PFSK-1 (cell line): ENCODE data around the gene PTS.

Experiments
- FOXP2 ChIP-seq: optimal IDR thresholded peaks from 2 replicates; pipeline ENCODE3; 2011; ENCODE audit warnings: borderline replicate concordance, control low read depth, inconsistent platforms; ENCODE audit not compliant: insufficient read depth; ENCODE audit errors: extremely low read length, extremely low read depth
- POLR2AphosphoS5 ChIP-seq: IDR thresholded peaks from 2 replicates; pipeline ENCODE4 v1.6.1; 2012; ENCODE audit warnings: low read depth, mild to moderate bottlenecking, control low read depth, low read length, moderate library complexity
- SIN3A ChIP-seq: IDR thresholded peaks from 2 replicates; pipeline ENCODE4 v1.6.1; 2012; ENCODE audit warnings: mild to moderate bottlenecking, low read length, moderate library complexity, borderline replicate concordance; ENCODE audit not compliant: insufficient read depth
- TAF1 ChIP-seq: IDR thresholded peaks from 2 replicates; pipeline ENCODE4 v1.6.1; 2012; ENCODE audit warnings: low read length, control low read depth, borderline replicate concordance; ENCODE audit not compliant: insufficient read depth
- TF ChIP-seq, protein P1 (sequence below), 2 experiments: IDR thresholded peaks; 2 replicates each; pipeline versions ENCODE4 v1.6.1 to v1.8.0; 2011 to 2012; ENCODE audit warnings: low read depth in 2 of 2, low read length in 2 of 2, control low read depth in 1 of 2, inconsistent platforms in 1 of 2, mild to moderate bottlenecking in 1 of 2, moderate library complexity in 1 of 2; ENCODE audit not compliant: insufficient read depth in 1 of 2

PTS gene

DNA sequence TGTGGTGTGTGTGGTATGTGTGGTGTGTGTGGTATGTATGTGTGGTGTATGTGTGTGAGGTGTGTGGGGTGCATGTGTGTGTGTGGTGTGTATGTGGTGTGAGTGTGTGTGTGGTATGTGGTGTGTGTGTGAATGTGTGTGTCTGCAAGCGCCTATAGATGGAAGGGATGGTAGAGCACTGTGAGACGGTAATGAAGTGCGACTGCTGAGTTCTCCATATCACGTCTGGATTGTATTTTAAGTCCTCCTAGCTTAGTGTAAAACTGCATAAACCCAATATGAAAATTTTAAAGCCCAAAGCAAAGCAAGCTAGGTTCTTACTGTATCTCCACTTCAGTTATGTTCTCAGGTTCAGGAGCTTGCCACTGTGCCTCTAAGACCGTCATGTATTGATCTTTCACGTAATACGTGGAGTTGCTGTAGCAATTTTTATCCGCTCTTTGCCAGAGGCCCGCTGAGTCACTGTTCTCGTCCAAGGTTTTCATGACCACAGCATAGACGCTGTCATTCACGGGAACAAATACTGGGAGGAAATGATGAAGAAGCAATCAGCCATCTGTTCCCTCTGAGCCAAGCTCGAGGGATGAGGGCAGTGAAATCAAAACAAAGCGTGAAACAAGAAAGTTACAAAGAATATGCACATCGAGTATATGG, 29.0 kb downstream of the PTS start:
- TF ChIP-seq POLR2AphosphoS5, result no peak
- no peak for TF ChIP-seq SIN3A
- TF ChIP-seq, protein P1, sequence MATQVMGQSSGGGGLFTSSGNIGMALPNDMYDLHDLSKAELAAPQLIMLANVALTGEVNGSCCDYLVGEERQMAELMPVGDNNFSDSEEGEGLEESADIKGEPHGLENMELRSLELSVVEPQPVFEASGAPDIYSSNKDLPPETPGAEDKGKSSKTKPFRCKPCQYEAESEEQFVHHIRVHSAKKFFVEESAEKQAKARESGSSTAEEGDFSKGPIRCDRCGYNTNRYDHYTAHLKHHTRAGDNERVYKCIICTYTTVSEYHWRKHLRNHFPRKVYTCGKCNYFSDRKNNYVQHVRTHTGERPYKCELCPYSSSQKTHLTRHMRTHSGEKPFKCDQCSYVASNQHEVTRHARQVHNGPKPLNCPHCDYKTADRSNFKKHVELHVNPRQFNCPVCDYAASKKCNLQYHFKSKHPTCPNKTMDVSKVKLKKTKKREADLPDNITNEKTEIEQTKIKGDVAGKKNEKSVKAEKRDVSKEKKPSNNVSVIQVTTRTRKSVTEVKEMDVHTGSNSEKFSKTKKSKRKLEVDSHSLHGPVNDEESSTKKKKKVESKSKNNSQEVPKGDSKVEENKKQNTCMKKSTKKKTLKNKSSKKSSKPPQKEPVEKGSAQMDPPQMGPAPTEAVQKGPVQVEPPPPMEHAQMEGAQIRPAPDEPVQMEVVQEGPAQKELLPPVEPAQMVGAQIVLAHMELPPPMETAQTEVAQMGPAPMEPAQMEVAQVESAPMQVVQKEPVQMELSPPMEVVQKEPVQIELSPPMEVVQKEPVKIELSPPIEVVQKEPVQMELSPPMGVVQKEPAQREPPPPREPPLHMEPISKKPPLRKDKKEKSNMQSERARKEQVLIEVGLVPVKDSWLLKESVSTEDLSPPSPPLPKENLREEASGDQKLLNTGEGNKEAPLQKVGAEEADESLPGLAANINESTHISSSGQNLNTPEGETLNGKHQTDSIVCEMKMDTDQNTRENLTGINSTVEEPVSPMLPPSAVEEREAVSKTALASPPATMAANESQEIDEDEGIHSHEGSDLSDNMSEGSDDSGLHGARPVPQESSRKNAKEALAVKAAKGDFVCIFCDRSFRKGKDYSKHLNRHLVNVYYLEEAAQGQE (IDR thresholded peaks at IDR 0.05; ENCODE audit: insufficient read depth in 1 of 2, low read depth in 2 of 2, low read length in 2 of 2), result no peak
- TF ChIP-seq FOXP2, result no peak
- no peak for TF ChIP-seq TAF1

DNA sequence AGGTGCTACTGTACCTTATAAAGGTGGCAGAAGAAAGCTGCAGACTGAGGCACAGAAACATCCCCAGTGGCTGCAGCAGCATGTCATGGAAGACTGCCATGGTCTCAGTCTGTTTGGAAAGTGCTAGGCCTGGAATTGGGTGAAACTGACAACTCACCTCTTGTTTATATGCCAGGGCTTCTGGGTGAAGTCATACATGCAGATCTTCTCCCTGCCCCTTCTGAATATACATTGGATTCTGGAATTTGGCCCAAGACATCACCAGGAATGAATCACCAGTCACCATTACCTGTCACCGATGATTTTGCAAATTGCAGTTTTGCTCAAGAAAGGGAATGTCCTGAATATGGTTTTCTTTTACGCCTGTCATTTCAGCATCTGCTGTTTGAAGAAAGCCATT, 34.3 kb downstream of the PTS start, which contains the start of gene PLET1:
Gene PLET1, minus strand, starts transcription at position 371 of the 400 bp plus-strand sequence. Its CDS starts 271 bp downstream, at position 100.
- TF ChIP-seq POLR2AphosphoS5 (no peak), SIN3A (no peak), TAF1 (no peak), FOXP2 (no peak)
- TF ChIP-seq, protein P1 (IDR thresholded peaks at IDR 0.05; ENCODE audit: insufficient read depth in 1 of 2, low read depth in 2 of 2, low read length in 2 of 2), result no peak

DNA sequence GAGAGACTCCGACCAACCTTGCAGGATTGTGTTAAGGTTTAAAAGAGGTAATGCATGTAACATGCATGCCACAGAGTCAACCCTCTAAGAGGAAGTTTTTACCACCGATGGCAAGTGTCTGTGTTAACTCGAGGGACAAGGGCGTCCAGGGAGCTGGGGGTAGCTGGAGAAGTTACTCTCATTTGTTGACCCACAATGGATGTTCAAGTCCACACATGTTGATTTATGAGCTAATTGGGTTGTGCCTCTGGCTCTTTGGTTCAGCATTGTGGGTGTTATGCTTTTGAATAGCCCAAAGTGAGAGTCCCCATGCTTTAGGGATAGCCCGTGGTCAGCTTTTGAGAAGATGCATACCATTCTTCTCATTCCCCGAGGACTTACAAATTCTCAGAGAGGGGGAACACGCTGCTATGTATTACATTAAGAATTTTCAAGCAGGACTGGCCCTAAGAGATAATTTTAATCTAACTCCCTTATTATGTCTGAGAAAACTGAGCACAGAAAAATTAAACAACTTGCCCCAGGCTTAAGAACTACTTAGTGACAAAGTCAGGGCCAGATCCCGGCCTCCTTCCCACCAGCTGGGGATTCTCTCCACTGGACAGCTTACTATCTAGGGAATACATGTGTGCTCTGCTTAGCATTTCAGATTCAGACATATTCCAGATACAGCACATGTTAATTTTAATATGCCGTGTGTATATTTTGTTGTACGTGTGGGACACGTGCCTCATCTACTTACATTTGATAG, 39.6 kb downstream of the PTS start:
- TF ChIP-seq SIN3A (no peak), TAF1 (no peak), FOXP2 (no peak), POLR2AphosphoS5 (no peak)
- TF ChIP-seq, protein P1 (IDR thresholded peaks at IDR 0.05; ENCODE audit: insufficient read depth in 1 of 2, low read depth in 2 of 2, low read length in 2 of 2), result no peak

DNA sequence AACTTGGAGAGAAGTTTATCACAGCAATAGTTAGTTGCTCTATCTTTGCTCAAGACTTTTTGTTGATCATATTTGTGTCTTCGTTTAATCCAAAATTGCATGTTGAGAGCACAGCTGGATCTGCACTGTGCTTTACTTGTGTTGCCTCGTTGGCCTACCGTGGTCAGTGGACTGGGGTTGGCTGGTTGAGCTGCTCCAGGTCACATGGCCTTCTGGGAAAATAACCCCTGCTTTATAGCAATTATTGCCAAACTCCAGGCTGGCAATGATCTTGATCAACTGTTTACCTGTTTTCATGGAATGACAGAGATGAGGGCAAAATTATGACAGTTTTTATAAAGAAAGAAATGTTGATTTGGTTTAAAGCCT, 40.2 kb downstream of the PTS start:
- TF ChIP-seq POLR2AphosphoS5 (no peak), TAF1 (no peak)

DNA sequence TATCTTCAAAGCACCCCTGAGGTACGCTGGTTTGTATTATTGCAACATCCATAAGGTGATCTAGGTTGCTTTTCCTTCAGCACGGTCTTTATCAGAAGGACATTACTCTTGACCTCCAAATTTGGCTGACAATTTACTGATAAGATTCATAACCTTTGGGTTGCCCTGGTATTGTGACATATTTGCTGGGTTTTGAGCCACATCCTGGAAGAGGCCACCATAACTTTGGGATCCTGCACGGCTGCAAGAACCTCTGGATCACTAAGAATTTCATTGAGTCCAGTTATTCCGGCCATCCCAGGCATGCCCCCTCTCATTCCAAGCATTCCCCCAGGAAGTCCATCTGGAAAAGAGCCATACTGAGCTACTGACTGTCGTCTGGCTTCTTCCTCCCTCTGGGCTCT, 41.0 kb downstream of the PTS start:
- no peak for TF ChIP-seq POLR2AphosphoS5
- no peak for TF ChIP-seq SIN3A
- TF ChIP-seq TAF1, result no peak
- TF ChIP-seq FOXP2, result no peak
- TF ChIP-seq, protein P1 (IDR thresholded peaks at IDR 0.05; ENCODE audit: insufficient read depth in 1 of 2, low read depth in 2 of 2, low read length in 2 of 2), result no peak
